Measurements from ENCODE around the gene FCGR3A. TPM values are rescaled to one million over a fixed set of nuclear protein-coding genes. Genes with fewer than 3 reads are reported as not detected.
"Not testable (repeated sequence)": the region's sequence is repeated elsewhere in the genome, so short reads cannot be mapped to it uniquely, and the experiment has no call there.

Gene FCGR3A
- total RNA-seq, 1 donor from 2014 or later, result 4.0 TPM

GRCh38 chr1:161525321-161525720 is 24.3 kb downstream of the FCGR3A start:
- not testable (repeated sequence) for DNase-seq (ENCODE audit: low spot score); H3K9me3 Mint-ChIP-seq (ENCODE audit: unreplicated experiment); H3K4me3 Mint-ChIP-seq (ENCODE audit: unreplicated experiment); H3K36me3 Mint-ChIP-seq (ENCODE audit: low read depth, unreplicated experiment); H3K27ac Mint-ChIP-seq (ENCODE audit: unreplicated experiment); H3K4me1 Mint-ChIP-seq (ENCODE audit: unreplicated experiment)
- peaks cover 26% of the 10 kb centered on the region for H3K27me3 Mint-ChIP-seq (ENCODE audit: unreplicated experiment)

- H3K9me3 Mint-ChIP-seq (ENCODE audit: unreplicated experiment); H3K36me3 Mint-ChIP-seq (ENCODE audit: low read depth, unreplicated experiment); H3K27ac Mint-ChIP-seq (ENCODE audit: unreplicated experiment); DNase-seq (ENCODE audit: low spot score); H3K4me3 Mint-ChIP-seq (ENCODE audit: unreplicated experiment); H3K4me1 Mint-ChIP-seq (ENCODE audit: unreplicated experiment): not testable (repeated sequence)
- H3K27me3 Mint-ChIP-seq (ENCODE audit: unreplicated experiment), result peaks cover 22% of the 10 kb centered on the region
These were observed 24.8 kb downstream of the FCGR3A start for GRCh38 chr1:161524742-161525291.

GRCh38 chr1:161523817-161524741 is 25.5 kb downstream of the FCGR3A start, which contains the start of gene HSPA6:
Gene HSPA6, plus strand, starts transcription at chr1:161524540. Its CDS starts 119 bp downstream, at chr1:161524659.
- not testable (repeated sequence) for H3K4me1 Mint-ChIP-seq (ENCODE audit: unreplicated experiment); H3K9me3 Mint-ChIP-seq (ENCODE audit: unreplicated experiment); H3K36me3 Mint-ChIP-seq (ENCODE audit: low read depth, unreplicated experiment)
- peak; percentile 71 for DNase-seq (ENCODE audit: low spot score)
- Mint-ChIP-seq H3K27ac (ENCODE audit: unreplicated experiment) (peak within 1 kb of the TSS; percentile 89), H3K27me3 (ENCODE audit: unreplicated experiment) (peaks cover 22% of the 10 kb centered on the region), H3K4me3 (ENCODE audit: unreplicated experiment) (peak within 1 kb of the TSS; percentile 90)

GRCh38 chr1:161523041-161523816 is 26.4 kb downstream of the FCGR3A start:
- H3K9me3 Mint-ChIP-seq (ENCODE audit: unreplicated experiment); DNase-seq (ENCODE audit: low spot score); H3K4me1 Mint-ChIP-seq (ENCODE audit: unreplicated experiment); H3K36me3 Mint-ChIP-seq (ENCODE audit: low read depth, unreplicated experiment): not testable (repeated sequence)
- Mint-ChIP-seq H3K27me3 (ENCODE audit: unreplicated experiment) (peaks cover 22% of the 10 kb centered on the region), H3K4me3 (ENCODE audit: unreplicated experiment) (peak overlapping the region; percentile 90), H3K27ac (ENCODE audit: unreplicated experiment) (peak overlapping the region; percentile 89)

GRCh38 chr1:161513953-161514352 is 35.7 kb downstream of the FCGR3A start:
- not testable (repeated sequence) for H3K9me3 Mint-ChIP-seq (ENCODE audit: unreplicated experiment); H3K27me3 Mint-ChIP-seq (ENCODE audit: unreplicated experiment); DNase-seq (ENCODE audit: low spot score); H3K36me3 Mint-ChIP-seq (ENCODE audit: low read depth, unreplicated experiment); H3K4me3 Mint-ChIP-seq (ENCODE audit: unreplicated experiment)
- Mint-ChIP-seq H3K27ac (ENCODE audit: unreplicated experiment) (peak overlapping the region; percentile 64), H3K4me1 (ENCODE audit: unreplicated experiment) (peaks cover 26% of the 10 kb centered on the region)

- not testable (repeated sequence) for H3K27me3 Mint-ChIP-seq (ENCODE audit: unreplicated experiment); H3K9me3 Mint-ChIP-seq (ENCODE audit: unreplicated experiment); H3K36me3 Mint-ChIP-seq (ENCODE audit: low read depth, unreplicated experiment); H3K27ac Mint-ChIP-seq (ENCODE audit: unreplicated experiment); H3K4me3 Mint-ChIP-seq (ENCODE audit: unreplicated experiment); DNase-seq (ENCODE audit: low spot score)
- H3K4me1 Mint-ChIP-seq (ENCODE audit: unreplicated experiment), result peaks cover 26% of the 10 kb centered on the region
These were observed 36.2 kb downstream of the FCGR3A start for GRCh38 chr1:161513448-161513780.

GRCh38 chr1:161512636-161513447 is 36.8 kb downstream of the FCGR3A start:
- not testable (repeated sequence) for H3K9me3 Mint-ChIP-seq (ENCODE audit: unreplicated experiment); H3K36me3 Mint-ChIP-seq (ENCODE audit: low read depth, unreplicated experiment); H3K27me3 Mint-ChIP-seq (ENCODE audit: unreplicated experiment); DNase-seq (ENCODE audit: low spot score); H3K27ac Mint-ChIP-seq (ENCODE audit: unreplicated experiment)
- H3K4me1 Mint-ChIP-seq (ENCODE audit: unreplicated experiment), result peaks cover 26% of the 10 kb centered on the region
- H3K4me3 Mint-ChIP-seq (ENCODE audit: unreplicated experiment), result peak overlapping the region; percentile 47

GRCh38 chr1:161511756-161512060 is 37.9 kb downstream of the FCGR3A start:
- Mint-ChIP-seq H3K4me3 (ENCODE audit: unreplicated experiment) (no peak overlapping the region), H3K9me3 (ENCODE audit: unreplicated experiment) (no peaks in the 10 kb centered on the region), H3K36me3 (ENCODE audit: low read depth, unreplicated experiment) (no peaks in the 10 kb centered on the region), H3K27ac (ENCODE audit: unreplicated experiment) (no peak overlapping the region), H3K4me1 (ENCODE audit: unreplicated experiment) (peaks cover 30% of the 10 kb centered on the region), H3K27me3 (ENCODE audit: unreplicated experiment) (peaks cover 5% of the 10 kb centered on the region)
- TF ChIP-seq CTCF (IDR thresholded peaks at IDR 0.05; ENCODE audit: unreplicated experiment), result no peak
- DNase-seq (ENCODE audit: low spot score), result no peak

Measured in endothelial cell (in vitro differentiated cells).